Prostate gland (tissue), 1 donor: ENCODE data around the gene BPIFB4.

Experiments used
- POLR2A ChIP-seq: fragments of 450-650 bp; IDR thresholded peaks from one replicate; pipeline ENCODE4 v1.6.1; 2016; ENCODE audit warnings: antibody characterized with exemption, mild to moderate bottlenecking
- POLR2AphosphoS5 ChIP-seq: sonication (generic); formaldehyde crosslinking; IDR thresholded peaks from one replicate; pipeline ENCODE4 v1.6.1; 2017; ENCODE audit warnings: antibody characterized with exemption

DNA sequence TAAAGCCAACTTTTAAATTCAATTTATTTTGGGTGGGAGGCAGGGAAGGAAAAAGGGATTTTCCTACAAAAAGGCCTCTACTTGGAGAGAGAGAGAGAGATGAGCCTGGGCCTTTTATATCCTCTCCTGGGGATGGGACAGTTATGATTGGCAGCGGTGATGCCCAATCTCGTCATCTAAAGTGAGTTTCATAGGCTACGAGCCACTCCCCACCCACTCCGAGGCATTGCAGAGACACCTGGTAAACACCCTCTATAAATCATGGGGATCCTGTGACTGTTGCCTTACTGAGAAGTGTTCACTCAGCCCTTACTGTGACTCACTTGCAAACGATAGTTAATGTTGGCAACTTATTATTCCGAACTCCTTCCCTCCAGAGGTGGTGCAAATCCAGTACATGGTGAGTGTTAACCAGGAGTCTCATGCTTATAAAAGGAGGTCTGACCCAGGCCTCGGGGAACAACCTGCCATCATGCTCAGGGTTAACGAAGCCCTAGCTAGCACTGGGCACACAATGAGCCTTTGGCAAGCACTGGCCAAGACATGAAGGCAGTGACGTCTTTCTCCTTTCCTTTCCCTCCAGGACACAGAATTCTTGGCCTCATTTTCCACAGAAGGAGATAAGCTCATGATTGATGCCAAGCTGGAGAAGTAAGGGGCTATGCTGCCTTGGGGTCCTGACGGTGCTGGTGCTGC, 20.5 kb downstream of the BPIFB4 start:
- TF ChIP-seq POLR2A (no peak), POLR2AphosphoS5 (no peak)
